Neural cell (in vitro differentiated cells): ENCODE measurements around the gene TRABD2B. TPM values are rescaled to one million over a fixed set of nuclear protein-coding genes. Genes with fewer than 3 reads are reported as not detected.

Experiments used
- H2AFZ ChIP-seq: fragments of 200-600, 300-800 bp; sonication (generic), shearing (Covaris generic); 2 replicates; pipeline ENCODE4 v1.6.0; 2014; ENCODE audit warnings: low read depth, mild to moderate bottlenecking, antibody characterized with exemption, low read length, moderate library complexity
- H3F3A ChIP-seq: fragments of 200-600 bp; shearing (Covaris generic); 2 replicates; pipeline ENCODE4 v1.6.1; 2016; ENCODE audit warnings: mild to moderate bottlenecking, moderate library complexity, mixed read lengths, antibody characterized with exemption, low read length; ENCODE audit not compliant: insufficient read depth, poor library complexity, severe bottlenecking
- H3K27ac ChIP-seq: fragments of 200-600, 300-800 bp; sonication (generic), shearing (Covaris generic); 2 replicates; pipeline ENCODE4 v1.5.1; 2014; ENCODE audit warnings: mild to moderate bottlenecking, low read length, moderate library complexity
- H3K27me3 ChIP-seq: fragments of 300-800, 200-600 bp; sonication (generic), shearing (Covaris generic); 2 replicates; pipeline ENCODE4 v1.6.0; 2014; ENCODE audit warnings: mild to moderate bottlenecking, low read depth, low read length, moderate library complexity; ENCODE audit not compliant: insufficient read depth
- H3K36me3 ChIP-seq: fragments of 300-800, 200-600 bp; sonication (generic), shearing (Covaris generic); 2 replicates; pipeline ENCODE4 v1.5.1; 2014; ENCODE audit warnings: mild to moderate bottlenecking, antibody characterized with exemption, low read length, moderate library complexity; ENCODE audit not compliant: insufficient read depth
- H3K4me2 ChIP-seq: fragments of 300-800, 200-600 bp; sonication (generic), shearing (Covaris generic); 2 replicates; pipeline ENCODE4 v1.6.0; 2014; ENCODE audit warnings: mild to moderate bottlenecking, low read length
- H3K4me3 ChIP-seq: fragments of 300-800, 200-600 bp; sonication (generic), shearing (Covaris generic); 2 replicates; pipeline ENCODE4 v1.5.1; 2014; ENCODE audit warnings: mild to moderate bottlenecking, low read length, moderate library complexity
- H3K79me2 ChIP-seq: fragments of 200-600 bp; shearing (Covaris generic); replicated peaks from 2 replicates; pipeline ENCODE4 v1.6.0; 2014; ENCODE audit warnings: mild to moderate bottlenecking, low read length, moderate library complexity; ENCODE audit not compliant: insufficient read depth
- H3K9ac ChIP-seq: fragments of 300-800, 200-600 bp; sonication (generic), shearing (Covaris generic); 2 replicates; pipeline ENCODE4 v1.6.1; 2016; ENCODE audit warnings: mild to moderate bottlenecking, low read length, mixed read lengths
- H3K9me2 ChIP-seq: fragments of 200-600 bp; shearing (Covaris generic); 2 replicates; pipeline ENCODE4 v1.6.1; 2016; ENCODE audit warnings: mild to moderate bottlenecking, low read length, mixed read lengths; ENCODE audit not compliant: insufficient read depth
- H3K9me3 ChIP-seq: fragments of 200-600, 300-800 bp; sonication (generic), shearing (Covaris generic); 2 replicates; pipeline ENCODE4 v1.6.1; 2016; ENCODE audit warnings: mild to moderate bottlenecking, mixed run types, low read length, moderate library complexity, mixed read lengths
- H4K20me1 ChIP-seq: fragments of 200-600 bp; shearing (Covaris generic); 2 replicates; pipeline ENCODE4 v1.6.1; 2016; ENCODE audit warnings: mild to moderate bottlenecking, mixed run types; ENCODE audit not compliant: insufficient read depth
- CTCF ChIP-seq: fragments of 450-650 bp; IDR thresholded peaks from 2 replicates; pipeline ENCODE4 v1.5.1; 2014; ENCODE audit warnings: antibody characterized with exemption, mild to moderate bottlenecking, moderate library complexity; ENCODE audit not compliant: poor library complexity, severe bottlenecking
- EP300 ChIP-seq: fragments of 450-650 bp; conservative IDR thresholded peaks from 2 replicates; pipeline ENCODE4 v1.6.1; 2014; ENCODE audit warnings: antibody characterized with exemption, mild to moderate bottlenecking, moderate library complexity; ENCODE audit not compliant: poor library complexity, severe bottlenecking
- EZH2 ChIP-seq: fragments of 200-600, 300-800 bp; shearing (Covaris generic), sonication (generic); IDR thresholded peaks from 2 replicates; pipeline ENCODE4 v1.6.1; 2014; ENCODE audit warnings: antibody characterized with exemption, low read length, borderline replicate concordance, mild to moderate bottlenecking; ENCODE audit not compliant: insufficient read depth, poor library complexity, severe bottlenecking
- MXI1 ChIP-seq: fragments of 450-650 bp; conservative IDR thresholded peaks from 2 replicates; pipeline ENCODE4 v1.6.1; 2014; ENCODE audit warnings: antibody characterized with exemption, mild to moderate bottlenecking; ENCODE audit not compliant: poor library complexity, severe bottlenecking
- POLR2AphosphoS5 ChIP-seq: IDR thresholded peaks from 2 replicates; pipeline ENCODE4 v1.6.1; 2012
- RAD21 ChIP-seq: fragments of 450-650 bp; conservative IDR thresholded peaks from 2 replicates; pipeline ENCODE4 v1.6.1; 2014; ENCODE audit warnings: antibody characterized with exemption, mild to moderate bottlenecking, moderate library complexity
- REST ChIP-seq: IDR thresholded peaks from 2 replicates; pipeline ENCODE4 v1.6.1; 2012; ENCODE audit warnings: borderline replicate concordance
- SMC3 ChIP-seq: fragments of 450-650 bp; conservative IDR thresholded peaks from 2 replicates; pipeline ENCODE4 v1.6.1; 2014; ENCODE audit warnings: antibody characterized with exemption, mild to moderate bottlenecking, moderate library complexity; ENCODE audit not compliant: poor library complexity
- TAF1 ChIP-seq: IDR thresholded peaks from 2 replicates; pipeline ENCODE4 v1.6.1; 2012; ENCODE audit warnings: low read depth
- polyA plus RNA-seq: library from polyadenylated mRNA; depleted of rRNA; stranded (reverse); fragments of >200 nt; gene quantifications from 2 replicates; pipeline ENCODE4 v1.2.3, GENCODE V29; 2014

Gene TRABD2B
- polyA plus RNA-seq, 1 donor from 2014 or later, result 0.02 TPM

GRCh38 chr1:47935163-47935562 is 62.0 kb downstream of the TRABD2B start (continued):
- no peak for TF ChIP-seq CTCF
- no peak for TF ChIP-seq EZH2
- TF ChIP-seq POLR2AphosphoS5, result no peak

GRCh38 chr1:47934243-47934805 is 62.9 kb downstream of the TRABD2B start:
- H3K4me2 ChIP-seq, result no peak overlapping the region
- no peaks in the 10 kb centered on the region for H3F3A ChIP-seq
- no peak overlapping the region for H3K27ac ChIP-seq
- no peaks in the 10 kb centered on the region for H3K9me3 ChIP-seq
- no peak overlapping the region for H3K9ac ChIP-seq
- no peaks in the 10 kb centered on the region for H4K20me1 ChIP-seq
- no peak overlapping the region for H3K4me3 ChIP-seq
- no peak for TF ChIP-seq EZH2
- TF ChIP-seq TAF1, result no peak
- no peak for TF ChIP-seq POLR2AphosphoS5
- no peak for TF ChIP-seq REST
- TF ChIP-seq RAD21, result no peak
- TF ChIP-seq CTCF, result no peak
- TF ChIP-seq MXI1, result no peak
- no peak for TF ChIP-seq EP300
- TF ChIP-seq SMC3, result no peak
- no peaks in the 10 kb centered on the region for H3K27me3 ChIP-seq
- no peaks in the 10 kb centered on the region for H3K9me2 ChIP-seq
- no peaks in the 10 kb centered on the region for H3K79me2 ChIP-seq
- no peak overlapping the region for H2AFZ ChIP-seq
- no peaks in the 10 kb centered on the region for H3K36me3 ChIP-seq
